Vagina (tissue), 2 donors: Measurements from ENCODE around the gene SCAF4. TPM values are rescaled to one million over a fixed set of nuclear protein-coding genes. Genes with fewer than 3 reads are reported as not detected.

Source experiments
- DNase-seq, 2 donors: peaks; one replicate each; pipeline ENCODE4 v3.0.0-alpha.2; 2017; ENCODE audit errors: extremely low spot score in 2 of 2
- H3K27ac ChIP-seq: fragments of 200-600 bp; sonication (generic); one replicate; pipeline ENCODE4 v1.5.1; 2019
- H3K27me3 ChIP-seq: fragments of 200-600 bp; sonication (generic); one replicate; pipeline ENCODE4 v1.5.1; 2019
- H3K36me3 ChIP-seq, 2 donors: fragments of 200-600 bp; sonication (generic); one replicate each; pipeline ENCODE4 v1.5.1; 2017 to 2019
- H3K4me1 ChIP-seq: fragments of 200-600 bp; sonication (generic); one replicate; pipeline ENCODE4 v1.5.1; 2019
- H3K4me3 ChIP-seq, 2 donors: fragments of 200-600 bp; sonication (generic); 1 replicate in 1 of 2; 2 replicates in 1 of 2; pipeline ENCODE4 v1.5.1; 2016 to 2019
- H3K9me3 ChIP-seq: fragments of 200-600 bp; sonication (generic); one replicate; pipeline ENCODE4 v1.5.1; 2019
- CTCF ChIP-seq, 3 experiments: fragments of 450-650 bp in 2 of 3; fragments of 200-600 bp in 1 of 3; sonication (generic) in 1 of 3; IDR thresholded peaks; one replicate each; pipeline ENCODE4 v1.5.1; 2017 to 2019; ENCODE audit warnings: antibody characterized with exemption in 3 of 3, mild to moderate bottlenecking in 2 of 3, moderate library complexity in 2 of 3
- POLR2A ChIP-seq, 2 donors: fragments of 450-650 bp; IDR thresholded peaks; one replicate each; pipeline ENCODE4 v1.6.1; 2017; ENCODE audit warnings: antibody characterized with exemption in 2 of 2, mild to moderate bottlenecking in 2 of 2, moderate library complexity in 2 of 2
- POLR2AphosphoS5 ChIP-seq, 2 donors: sonication (generic); formaldehyde crosslinking; IDR thresholded peaks; one replicate each; pipeline ENCODE4 v1.9.0; 2017; ENCODE audit warnings: antibody characterized with exemption in 2 of 2, mild to moderate bottlenecking in 2 of 2, low read depth in 1 of 2; ENCODE audit not compliant: insufficient read depth in 1 of 2
- intact Hi-C: fragments of 100-400 bp; cut with DNase I; formaldehyde crosslinking; loops from one replicate; pipeline ENCODE4 v1.15.1; 2023
- total RNA-seq: library from RNA; depleted of rRNA; stranded (reverse); fragments of >200 nt; gene quantifications from one replicate; pipeline ENCODE4 v1.2.3, GENCODE V29; 2016

The SCAF4 gene
- total RNA-seq, 1 donor from 2014 or later, result 23.1 TPM

DNA sequence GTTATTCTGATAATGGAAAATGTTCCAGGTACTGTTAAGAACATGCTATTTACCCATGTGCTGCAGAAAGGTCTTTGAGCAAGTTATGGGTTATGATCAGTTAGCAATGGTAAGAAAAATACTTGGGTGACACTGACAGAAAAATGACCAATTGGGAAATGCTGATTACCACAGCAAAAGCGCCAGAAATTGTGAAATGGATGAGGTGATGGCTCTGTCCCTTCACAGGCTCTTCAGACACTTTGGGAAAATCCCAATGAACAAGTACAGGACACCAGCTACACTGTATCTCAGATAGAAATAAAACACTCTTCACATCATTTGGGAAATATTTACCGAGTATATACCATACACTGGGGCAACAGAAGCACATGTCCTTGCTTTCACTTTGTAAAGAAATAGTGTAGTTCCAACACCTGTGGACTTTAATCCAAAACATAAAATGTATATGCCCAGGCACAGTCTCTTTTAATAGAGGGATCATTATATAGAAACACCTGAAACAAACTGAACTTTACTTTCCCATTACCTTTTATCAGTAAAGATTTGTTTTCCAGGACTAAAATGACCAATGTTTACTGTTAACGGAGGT is 58.5 kb downstream of the SCAF4 start:
- TF ChIP-seq POLR2AphosphoS5 (IDR thresholded peaks at IDR 0.05; ENCODE audit: insufficient read depth in 1 of 2, low read depth in 1 of 2) (no peak), CTCF (IDR thresholded peaks at IDR 0.05) (no peak), POLR2A (IDR thresholded peaks at IDR 0.05) (no peak)
- Histone ChIP-seq H3K4me1 (peaks cover 15% of the 10 kb centered on the region), H3K36me3 (peaks cover 0 to 10% of the 10 kb centered on the region in 2 donors), H3K9me3 (no peaks in the 10 kb centered on the region), H3K4me3 (no peak overlapping the region), H3K27me3 (no peaks in the 10 kb centered on the region), H3K27ac (no peak overlapping the region)
- DNase-seq, result no peak
- intact Hi-C loops, result no loop called here

DNA sequence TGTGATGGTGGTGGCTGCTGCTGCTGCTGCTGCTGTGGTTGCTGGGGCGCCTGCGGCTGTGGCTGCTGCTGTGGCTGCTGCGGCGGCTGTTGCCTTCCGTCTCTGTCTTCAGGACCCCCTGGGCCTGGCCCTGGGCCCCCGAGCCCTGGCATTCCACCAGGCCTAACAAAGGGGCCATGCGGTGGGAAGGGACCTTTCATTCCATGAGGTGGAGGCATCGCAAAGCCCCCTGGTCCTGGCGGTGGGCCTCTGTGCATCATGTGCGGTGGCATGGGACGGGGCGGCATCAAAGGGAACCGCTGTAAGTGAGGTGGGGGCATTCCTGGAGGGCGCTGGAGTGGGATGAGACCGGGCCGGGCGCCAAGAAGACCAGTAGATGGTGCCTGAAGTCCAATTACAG is 60.0 kb downstream of the SCAF4 start:
- TF ChIP-seq CTCF (IDR thresholded peaks at IDR 0.05) (no peak), POLR2AphosphoS5 (IDR thresholded peaks at IDR 0.05; ENCODE audit: insufficient read depth in 1 of 2, low read depth in 1 of 2) (no peak), POLR2A (IDR thresholded peaks at IDR 0.05) (no peak)
- Histone ChIP-seq H3K27ac (no peak overlapping the region), H3K36me3 (peaks cover 0 to 22% of the 10 kb centered on the region in 2 donors), H3K27me3 (no peaks in the 10 kb centered on the region), H3K4me3 (no peak overlapping the region), H3K4me1 (peaks cover 25% of the 10 kb centered on the region), H3K9me3 (no peaks in the 10 kb centered on the region)
- no peak for DNase-seq
- intact Hi-C loops, result no loop called here

GRCh38 chr21:31671146-31671716 is 60.7 kb downstream of the SCAF4 start:
- no peaks in the 10 kb centered on the region for H3K27me3 ChIP-seq
- DNase-seq, result no peak
- H3K27ac ChIP-seq, result no peak overlapping the region
- peaks cover 0 to 24% of the 10 kb centered on the region in 2 donors for H3K36me3 ChIP-seq
- no peaks in the 10 kb centered on the region for H3K9me3 ChIP-seq
- H3K4me3 ChIP-seq, result no peak overlapping the region
- intact Hi-C loops, result no loop called here
- TF ChIP-seq POLR2A (IDR thresholded peaks at IDR 0.05) (no peak), POLR2AphosphoS5 (IDR thresholded peaks at IDR 0.05; ENCODE audit: insufficient read depth in 1 of 2, low read depth in 1 of 2) (no peak), CTCF (IDR thresholded peaks at IDR 0.05) (no peak)
- peaks cover 32% of the 10 kb centered on the region for H3K4me1 ChIP-seq

DNA sequence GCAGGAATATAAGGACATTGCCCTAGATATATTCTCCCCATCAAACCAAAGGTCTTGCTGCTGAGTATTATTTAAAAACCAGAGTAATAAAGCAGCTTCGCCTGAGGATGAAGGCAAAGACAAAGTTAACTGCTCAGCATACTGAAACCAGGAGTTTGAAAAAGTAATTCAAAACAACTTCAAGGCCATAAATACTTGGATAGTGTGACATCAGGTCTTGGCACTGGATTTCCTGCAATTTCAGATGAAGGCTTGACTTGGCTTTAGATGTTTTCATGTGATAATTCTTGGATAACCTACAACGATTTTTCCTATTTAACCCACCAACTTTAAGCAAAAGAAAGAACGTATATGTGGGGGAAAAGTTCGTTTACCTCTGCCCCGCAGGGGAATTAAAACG is 61.8 kb downstream of the SCAF4 start:
- peaks cover 41% of the 10 kb centered on the region for H3K4me1 ChIP-seq
- H3K4me3 ChIP-seq, result no peak overlapping the region
- H3K27ac ChIP-seq, result peak overlapping the region; percentile 9
- no peak for DNase-seq
- H3K9me3 ChIP-seq, result no peaks in the 10 kb centered on the region
- H3K27me3 ChIP-seq, result no peaks in the 10 kb centered on the region
- TF ChIP-seq POLR2AphosphoS5 (IDR thresholded peaks at IDR 0.05; ENCODE audit: insufficient read depth in 1 of 2, low read depth in 1 of 2), result no peak
- TF ChIP-seq POLR2A (IDR thresholded peaks at IDR 0.05), result no peak
- TF ChIP-seq CTCF (IDR thresholded peaks at IDR 0.05), result no peak
- intact Hi-C loops, result no loop called here
- H3K36me3 ChIP-seq, result peaks cover 0 to 24% of the 10 kb centered on the region in 2 donors
